Cardiac fibroblast (primary cell): ENCODE results near the gene INHBC.

Experiments
- DNase-seq, 2 donors: peaks; one replicate each; pipeline versions ENCODE4 v3.0.0 to v3.0.0-alpha.2; 2010; ENCODE audit warnings: low read depth in 2 of 2
- H3K4me3 ChIP-seq, 2 donors: replicated peaks in 1 of 2; 1 replicate in 1 of 2; 2 replicates in 1 of 2; pipeline ENCODE4 v1.5.1; 2011; ENCODE audit warnings: low read depth in 2 of 2, low read length in 2 of 2, mild to moderate bottlenecking in 2 of 2, moderate library complexity in 1 of 2
- CTCF ChIP-seq: IDR thresholded peaks from one replicate; pipeline ENCODE4 v1.5.1; 2011; ENCODE audit warnings: low read depth, mild to moderate bottlenecking, low read length, inconsistent platforms

Gene INHBC

GRCh38 chr12:57460468-57460784 is 25.8 kb downstream of the INHBC start:
- no peak for DNase-seq
- TF ChIP-seq CTCF, result no peak
- peak overlapping the region; percentile 68 to 73 for H3K4me3 ChIP-seq

GRCh38 chr12:57460841-57461275 is 26.3 kb downstream of the INHBC start:
- TF ChIP-seq CTCF, result no peak
- peak overlapping the region; percentile 63 to 66 for H3K4me3 ChIP-seq
- no peak for DNase-seq

GRCh38 chr12:57461276-57461916 is 26.8 kb downstream of the INHBC start:
- peak; percentile 27 to 59 for DNase-seq
- no peak for TF ChIP-seq CTCF
- H3K4me3 ChIP-seq, result peak overlapping the region; percentile 63 to 66

- TF ChIP-seq CTCF, result no peak
- peak in 1 of 2 donors; percentile 17 for DNase-seq
- H3K4me3 ChIP-seq, result peak overlapping the region; percentile 63 to 66
Measured at GRCh38 chr12:57461917-57462250, 27.3 kb downstream of the INHBC start.

- DNase-seq, result peak; percentile 89 to 91
- peak; percentile 96 for TF ChIP-seq CTCF
- H3K4me3 ChIP-seq, result peak overlapping the region; percentile 63 to 66
Measured at GRCh38 chr12:57462251-57462911, 27.8 kb downstream of the INHBC start.

GRCh38 chr12:57462912-57463253 is 28.3 kb downstream of the INHBC start:
- no peak for DNase-seq
- no peak overlapping the region for H3K4me3 ChIP-seq
- TF ChIP-seq CTCF, result no peak

GRCh38 chr12:57464569-57464968 is 30.0 kb downstream of the INHBC start:
- no peak overlapping the region for H3K4me3 ChIP-seq
- DNase-seq, result no peak
- TF ChIP-seq CTCF, result no peak
